Psoas muscle (tissue), 8 donors: Measurements from ENCODE around the gene XYLB. TPM values are rescaled to one million over a fixed set of nuclear protein-coding genes. Genes with fewer than 3 reads are reported as not detected.

Experiments used
- ATAC-seq, 4 donors: fragments of 200-7000 bp; cut with Tn5 transposase; one replicate each; pipeline ENCODE4 v1.9.1; 2020; ENCODE audit warnings: moderate library complexity in 3 of 4, mild to moderate bottlenecking in 2 of 4
- DNase-seq, 2 donors: peaks; one replicate each; pipeline ENCODE4 v3.0.0-alpha.2; 2020
- H3K27ac ChIP-seq: fragments of 200-600 bp; one replicate; pipeline ENCODE4 v1.8.0; 2022
- H3K27me3 ChIP-seq, 3 donors: fragments of 200-600 bp in 1 of 3; one replicate each; pipeline versions ENCODE4 v1.6.1 to v1.8.0; 2013 to 2022; ENCODE audit warnings: low read length in 2 of 3, mild to moderate bottlenecking in 2 of 3, moderate library complexity in 1 of 3; ENCODE audit not compliant: insufficient read depth in 3 of 3
- H3K36me3 ChIP-seq, 2 donors: fragments of 200-600 bp in 1 of 2; one replicate each; pipeline versions ENCODE4 v1.6.1 to v1.8.0; 2013 to 2022; ENCODE audit warnings: low read depth in 1 of 2, mild to moderate bottlenecking in 1 of 2, moderate library complexity in 1 of 2; ENCODE audit not compliant: insufficient read depth in 1 of 2
- H3K4me1 ChIP-seq: fragments of 200-600 bp; one replicate; pipeline ENCODE4 v1.8.0; 2022
- H3K4me3 ChIP-seq: fragments of 200-600 bp; one replicate; pipeline ENCODE4 v1.8.0; 2022; ENCODE audit warnings: mild to moderate bottlenecking
- H3K9me3 ChIP-seq: fragments of 200-600 bp; one replicate; pipeline ENCODE4 v1.8.0; 2022
- WGBS, 3 donors: extraction: QIAGEN DNeasy Blood & Tissue Kit; methylation state at CpG; one replicate each; pipeline versions ENCODE4 v1.1.6 to v1.1.7; 2013; 5-methylcytosine and 5-hydroxymethylcytosine counted together
- intact Hi-C, 2 donors: fragments of 100-400 bp; cut with DNase I; formaldehyde crosslinking; loops; one replicate each; pipeline versions ENCODE4 v1.11.0 to v1.14.2; 2022
- polyA plus RNA-seq, 3 donors: library from polyadenylated mRNA; stranded (reverse); fragments of 200-250 nt; gene quantifications; one replicate each; pipeline ENCODE4 v1.2.3, GENCODE V29; 2013
- total RNA-seq, 4 donors: library from RNA; stranded (reverse); fragmentation: NEBNext Ultra II Directional in 2 of 4; extraction: Animal tissue kit (Norgen Biotek cat#: 25700) in 2 of 4; gene quantifications; one replicate each; pipeline versions ENCODE4 v1.2.1 to v1.2.4, GENCODE V29; 2021 to 2023
- TF ChIP-seq, protein P1 (sequence below): fragments of 200-600 bp; IDR thresholded peaks from one replicate; pipeline ENCODE4 v1.8.0; 2022; ENCODE audit warnings: antibody characterized with exemption
- donor health status: healthy with polysubstance abuse.
- donor health status: DM: no; HTN: no; CAD: no; lungs with moderate emphysema.
- donor health status: Bipolar disorder and iron deficiency.
- donor health status: healthy.
- donor health status: DM: yes; HTN: yes; CAD: no.
- donor health status: DM: no; HTN: no; CAD: no.
- donor health status: DM: no; HTN: no; CAD: no.
- donor health status: DM: yes; HTN: yes; CAD: no.

XYLB gene
- total and polyA plus RNA-seq, 7 donors = 0.11 to 1.3 (median 0.78) TPM

GRCh38 chr3:38376098-38376816 lies 29.7 kb downstream of the XYLB start:
- intact Hi-C loops = no loop called here
- no peaks in the 10 kb centered on the region for H3K4me1 ChIP-seq
- peaks cover 0 to 59% of the 10 kb centered on the region in 2 donors for H3K36me3 ChIP-seq
- no peak overlapping the region for H3K27ac ChIP-seq
- H3K27me3 ChIP-seq = no peaks in the 10 kb centered on the region
- no peaks in the 10 kb centered on the region for H3K9me3 ChIP-seq
- 92 to 95% (median 93%) methylated on average over 8 of the region's 8 CpGs for WGBS, 3 donors
- H3K4me3 ChIP-seq = no peak overlapping the region
- DNase-seq = no peak
- no peak for ATAC-seq
- TF ChIP-seq, protein P1, sequence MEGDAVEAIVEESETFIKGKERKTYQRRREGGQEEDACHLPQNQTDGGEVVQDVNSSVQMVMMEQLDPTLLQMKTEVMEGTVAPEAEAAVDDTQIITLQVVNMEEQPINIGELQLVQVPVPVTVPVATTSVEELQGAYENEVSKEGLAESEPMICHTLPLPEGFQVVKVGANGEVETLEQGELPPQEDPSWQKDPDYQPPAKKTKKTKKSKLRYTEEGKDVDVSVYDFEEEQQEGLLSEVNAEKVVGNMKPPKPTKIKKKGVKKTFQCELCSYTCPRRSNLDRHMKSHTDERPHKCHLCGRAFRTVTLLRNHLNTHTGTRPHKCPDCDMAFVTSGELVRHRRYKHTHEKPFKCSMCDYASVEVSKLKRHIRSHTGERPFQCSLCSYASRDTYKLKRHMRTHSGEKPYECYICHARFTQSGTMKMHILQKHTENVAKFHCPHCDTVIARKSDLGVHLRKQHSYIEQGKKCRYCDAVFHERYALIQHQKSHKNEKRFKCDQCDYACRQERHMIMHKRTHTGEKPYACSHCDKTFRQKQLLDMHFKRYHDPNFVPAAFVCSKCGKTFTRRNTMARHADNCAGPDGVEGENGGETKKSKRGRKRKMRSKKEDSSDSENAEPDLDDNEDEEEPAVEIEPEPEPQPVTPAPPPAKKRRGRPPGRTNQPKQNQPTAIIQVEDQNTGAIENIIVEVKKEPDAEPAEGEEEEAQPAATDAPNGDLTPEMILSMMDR = no peak

GRCh38 chr3:38379201-38379770 lies 32.7 kb downstream of the XYLB start:
- no peak for ATAC-seq
- Histone ChIP-seq H3K36me3 (peaks cover 0 to 48% of the 10 kb centered on the region in 2 donors), H3K9me3 (no peaks in the 10 kb centered on the region), H3K4me1 (no peaks in the 10 kb centered on the region), H3K27ac (no peak overlapping the region), H3K27me3 (no peaks in the 10 kb centered on the region), H3K4me3 (no peak overlapping the region)
- 71 to 85% (median 71%) methylated on average over 7 of the region's 7 CpGs for WGBS, 3 donors
- TF ChIP-seq, protein P1 = no peak
- intact Hi-C loops = no loop called here
- DNase-seq = no peak

DNA sequence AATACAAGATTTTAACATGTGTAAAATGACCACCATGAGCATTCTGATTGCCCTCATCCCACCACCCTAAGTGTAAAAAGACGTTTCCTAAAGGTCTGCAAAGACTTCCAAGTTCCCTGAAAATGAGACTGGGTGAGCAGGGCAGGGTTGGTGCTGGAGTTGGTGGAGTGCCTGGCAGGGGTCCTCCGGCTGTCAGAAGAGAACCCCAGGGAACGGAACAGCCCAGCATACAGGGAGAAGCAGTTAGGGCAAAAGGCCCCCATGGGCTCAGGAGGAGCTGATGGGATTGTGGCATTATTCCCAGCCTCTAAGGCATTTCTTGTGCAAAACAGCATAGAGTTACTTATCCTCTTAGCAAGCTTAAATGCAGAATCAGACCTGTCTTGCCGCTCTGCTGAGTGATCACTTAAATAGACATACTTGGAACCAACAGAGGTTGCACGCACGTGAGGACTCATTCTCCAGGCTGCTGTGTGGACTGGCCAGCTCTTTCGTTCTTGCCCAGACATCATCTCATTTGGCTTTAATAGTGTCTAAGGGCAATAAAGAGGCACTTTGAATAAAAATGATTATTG lies 36.0 kb downstream of the XYLB start:
- no peak overlapping the region for H3K27ac ChIP-seq
- 59 to 80% (median 61%) methylated on average over 7 of the region's 7 CpGs for WGBS, 3 donors
- intact Hi-C loops = no loop called here
- TF ChIP-seq, protein P1 = no peak
- no peak for ATAC-seq
- H3K27me3 ChIP-seq = no peaks in the 10 kb centered on the region
- H3K9me3 ChIP-seq = peaks cover 6% of the 10 kb centered on the region
- peaks cover 0 to 36% of the 10 kb centered on the region in 2 donors for H3K36me3 ChIP-seq
- no peak for DNase-seq
- H3K4me1 ChIP-seq = no peaks in the 10 kb centered on the region
- H3K4me3 ChIP-seq = no peak overlapping the region

- TF ChIP-seq, protein P1 = no peak
- WGBS, 3 donors = 72 to 83% (median 76%) methylated on average over 8 of the region's 8 CpGs
- no peak for ATAC-seq
- DNase-seq = no peak
- no peaks in the 10 kb centered on the region for H3K4me1 ChIP-seq
- no peak overlapping the region for H3K4me3 ChIP-seq
- no peak overlapping the region for H3K27ac ChIP-seq
- peaks cover 7% of the 10 kb centered on the region for H3K9me3 ChIP-seq
- H3K36me3 ChIP-seq = peaks cover 0 to 31% of the 10 kb centered on the region in 2 donors
- intact Hi-C loops = no loop called here
- no peaks in the 10 kb centered on the region for H3K27me3 ChIP-seq
Measured at GRCh38 chr3:38383156-38383875, 36.7 kb downstream of the XYLB start.
